GM12891 (cell line): Measurements from ENCODE around the gene YARS1.

Experiments used
- POLR2A ChIP-seq: IDR thresholded peaks from 2 replicates; pipeline ENCODE4 v1.6.1; 2011; ENCODE audit warnings: low read depth, low read length, control low read depth
- POLR2AphosphoS5 ChIP-seq: IDR thresholded peaks from 2 replicates; pipeline ENCODE4 v1.6.1; 2011; ENCODE audit warnings: low read depth, low read length, control low read depth
- POU2F2 ChIP-seq: IDR thresholded peaks from 2 replicates; pipeline ENCODE4 v1.6.1; 2011; ENCODE audit warnings: low read depth, mild to moderate bottlenecking, control low read depth, low read length, moderate library complexity
- TAF1 ChIP-seq: IDR thresholded peaks from 2 replicates; pipeline ENCODE4 v1.6.1; 2011; ENCODE audit warnings: low read depth, low read length, control low read depth

- TF ChIP-seq POLR2AphosphoS5 (no peak), TAF1 (no peak), POU2F2 (no peak), POLR2A (no peak)
Observed at GRCh38 chr1:32736812-32737791, 80.1 kb downstream of the YARS1 start.
